Aorta (tissue), 5 donors: Measurements from ENCODE around the gene NRCAM. TPM values are rescaled to one million over a fixed set of nuclear protein-coding genes. Genes with fewer than 3 reads are reported as not detected.
"Not testable (repeated sequence)": the region's sequence is repeated elsewhere in the genome, so short reads cannot be mapped to it uniquely, and the experiment has no call there.

ENCODE experiments used
- ATAC-seq: fragments of 200-7000 bp; cut with Tn5 transposase; one replicate; pipeline ENCODE4 v1.9.1; 2022; ENCODE audit warnings: moderate library complexity; ENCODE audit not compliant: low FRiP score
- DNase-seq, 2 donors: peaks; one replicate each; pipeline ENCODE4 v3.0.0-alpha.2; 2020
- H3K27ac ChIP-seq, 2 donors: one replicate each; pipeline ENCODE4 v1.5.1; 2013; ENCODE audit warnings: low read length in 2 of 2, mild to moderate bottlenecking in 2 of 2, moderate library complexity in 2 of 2, control low read depth in 1 of 2, inconsistent platforms in 1 of 2, low read depth in 1 of 2
- H3K27me3 ChIP-seq, 2 donors: one replicate each; pipeline ENCODE4 v1.6.1; 2013; ENCODE audit warnings: control low read depth in 1 of 2, low read length in 1 of 2, mild to moderate bottlenecking in 1 of 2, moderate library complexity in 1 of 2; ENCODE audit not compliant: insufficient read depth in 2 of 2, control insufficient read depth in 1 of 2
- H3K36me3 ChIP-seq, 2 donors: one replicate each; pipeline ENCODE4 v1.6.1; 2013; ENCODE audit warnings: control low read depth in 1 of 2, low read length in 1 of 2, mild to moderate bottlenecking in 1 of 2; ENCODE audit not compliant: insufficient read depth in 2 of 2, control insufficient read depth in 1 of 2
- H3K4me1 ChIP-seq, 2 donors: one replicate each; pipeline ENCODE4 v1.6.1; 2013; ENCODE audit warnings: low read length in 2 of 2, control low read depth in 1 of 2, mild to moderate bottlenecking in 1 of 2, moderate library complexity in 1 of 2; ENCODE audit not compliant: insufficient read depth in 2 of 2, control insufficient read depth in 1 of 2
- H3K4me3 ChIP-seq, 2 donors: one replicate each; pipeline ENCODE4 v1.5.1; 2013; ENCODE audit warnings: low read length in 2 of 2, control low read depth in 1 of 2, mild to moderate bottlenecking in 1 of 2
- H3K9me3 ChIP-seq: one replicate; pipeline ENCODE4 v1.6.1; 2013; ENCODE audit warnings: mild to moderate bottlenecking, low read length; ENCODE audit not compliant: control insufficient read depth
- WGBS, 2 donors: extraction: QIAGEN DNeasy Blood & Tissue Kit; methylation state at CpG; one replicate each; pipeline ENCODE4 v1.1.7; 2013; 5-methylcytosine and 5-hydroxymethylcytosine counted together
- intact Hi-C, 2 donors: fragments of 100-400 bp; cut with DNase I; formaldehyde crosslinking; loops; one replicate each; pipeline versions ENCODE4 v1.14.2 to v1.15.0; 2022
- polyA plus RNA-seq, 2 donors: library from polyadenylated mRNA; stranded (reverse); fragments of 200-250 nt; gene quantifications; one replicate each; pipeline ENCODE4 v1.2.3, GENCODE V29; 2013
- total RNA-seq, 2 donors: library from RNA; stranded (reverse); fragmentation: NEBNext Ultra II Directional; extraction: Animal tissue kit (Norgen Biotek cat#: 25700); gene quantifications; one replicate each; pipeline ENCODE4 v1.2.1, GENCODE V29; 2021
- donor health status: healthy with polysubstance abuse.
- donor health status: Bipolar disorder and iron deficiency.
- donor health status: DM: no; HTN: no; CAD: no.
- donor health status: DM: no; HTN: no; CAD: no.
- donor health status: DM: yes; HTN: yes; CAD: no.

NRCAM gene
- total and polyA plus RNA-seq, 4 donors, result under 0.01 to 1.8 (median 0.76) TPM

DNA sequence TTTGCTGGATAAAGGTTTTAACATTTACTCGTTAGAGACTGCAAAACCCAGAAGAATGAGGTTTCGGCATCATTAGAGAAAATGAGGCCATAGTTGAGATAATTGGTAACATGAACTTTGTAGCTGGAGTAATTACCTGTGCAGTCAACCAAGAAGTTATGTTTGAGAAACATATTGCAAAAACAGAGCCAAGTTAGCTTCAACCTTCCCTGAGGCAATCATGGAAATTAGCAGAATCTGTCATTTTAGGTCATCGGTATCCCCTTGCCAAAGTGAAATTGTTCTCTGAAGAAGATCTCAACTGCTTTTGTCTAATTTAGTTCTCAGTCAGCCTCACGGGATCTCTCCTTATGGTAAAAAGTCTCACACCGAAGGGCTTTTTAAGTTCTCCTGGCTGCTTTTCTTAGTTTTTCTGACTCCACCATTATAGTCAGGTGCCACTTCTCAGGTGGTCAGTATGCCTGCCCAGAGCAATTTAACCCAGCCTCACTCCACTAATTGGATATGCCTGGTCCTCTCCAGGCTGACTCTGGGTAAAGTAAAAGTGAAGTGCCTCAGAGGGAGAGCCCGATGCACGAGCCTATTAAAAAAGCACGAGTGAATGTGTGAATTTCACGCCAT is 52.5 kb downstream of the NRCAM start:
- Histone ChIP-seq H3K4me3 (no peak overlapping the region), H3K4me1 (peaks cover 0 to 1% of the 10 kb centered on the region in 2 donors), H3K36me3 (no peaks in the 10 kb centered on the region), H3K27me3 (peaks cover 0 to 1% of the 10 kb centered on the region in 2 donors), H3K9me3 (no peaks in the 10 kb centered on the region), H3K27ac (no peak overlapping the region)
- ATAC-seq (no peak), DNase-seq (no peak)
- 84 to 85% methylated on average over 9 of the region's 9 CpGs for WGBS, 2 donors
- intact Hi-C loops, result no loop called here

DNA sequence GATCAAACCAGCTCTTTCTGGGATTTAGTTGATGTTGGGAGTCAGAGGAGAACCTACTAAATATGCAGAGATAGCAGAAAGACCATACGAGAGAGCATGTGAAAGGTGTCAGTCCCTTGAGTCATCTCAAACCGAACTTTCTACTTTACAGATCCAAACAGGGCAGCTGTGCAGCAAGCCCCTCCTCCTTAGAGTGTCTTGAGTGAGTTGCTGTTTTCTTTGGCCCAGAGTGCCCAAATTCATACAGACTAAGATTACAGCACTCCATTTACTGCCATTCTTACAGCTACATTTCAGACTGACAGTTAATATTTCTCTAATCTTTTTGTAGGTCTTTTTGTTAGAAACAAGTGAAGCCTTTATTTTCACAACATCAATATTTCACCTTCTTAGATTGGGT is 53.4 kb downstream of the NRCAM start:
- no peak overlapping the region for H3K27ac ChIP-seq
- H3K27me3 ChIP-seq, result peaks cover 0 to 1% of the 10 kb centered on the region in 2 donors
- no peak for DNase-seq
- no peaks in the 10 kb centered on the region for H3K36me3 ChIP-seq
- 2 to 26% methylated on average over 2 of the region's 2 CpGs for WGBS, 2 donors
- no peaks in the 10 kb centered on the region for H3K9me3 ChIP-seq
- intact Hi-C loops, result no loop called here
- H3K4me1 ChIP-seq, result peaks cover 0 to 1% of the 10 kb centered on the region in 2 donors
- no peak for ATAC-seq
- no peak overlapping the region for H3K4me3 ChIP-seq

DNA sequence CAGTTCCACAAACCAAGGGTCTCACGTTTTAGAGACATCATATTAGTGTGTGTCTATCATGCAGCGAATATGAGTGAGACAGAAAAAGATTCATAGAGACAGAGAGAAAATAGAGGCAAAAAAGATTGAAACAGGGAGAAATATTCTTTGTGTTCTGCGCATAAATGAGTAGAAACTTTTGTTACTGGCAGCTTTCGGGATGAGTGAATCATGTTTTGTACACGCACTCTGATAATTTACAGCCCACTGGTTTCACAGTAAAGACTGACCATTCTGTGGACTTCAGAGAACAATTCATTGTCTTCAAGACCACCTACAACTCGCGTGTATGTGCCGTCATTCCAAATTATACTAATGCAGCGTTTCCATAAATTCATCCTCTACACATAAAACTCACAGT is 60.2 kb downstream of the NRCAM start:
- intact Hi-C loops, result no loop called here
- H3K36me3 ChIP-seq, result no peaks in the 10 kb centered on the region
- H3K27ac ChIP-seq, result no peak overlapping the region
- no peaks in the 10 kb centered on the region for H3K4me1 ChIP-seq
- no peak for DNase-seq
- H3K27me3 ChIP-seq, result peaks cover 0 to 1% of the 10 kb centered on the region in 2 donors
- no peak for ATAC-seq
- no peaks in the 10 kb centered on the region for H3K9me3 ChIP-seq
- no peak overlapping the region for H3K4me3 ChIP-seq
- 87 to 89% methylated on average over 9 of the region's 9 CpGs for WGBS, 2 donors

DNA sequence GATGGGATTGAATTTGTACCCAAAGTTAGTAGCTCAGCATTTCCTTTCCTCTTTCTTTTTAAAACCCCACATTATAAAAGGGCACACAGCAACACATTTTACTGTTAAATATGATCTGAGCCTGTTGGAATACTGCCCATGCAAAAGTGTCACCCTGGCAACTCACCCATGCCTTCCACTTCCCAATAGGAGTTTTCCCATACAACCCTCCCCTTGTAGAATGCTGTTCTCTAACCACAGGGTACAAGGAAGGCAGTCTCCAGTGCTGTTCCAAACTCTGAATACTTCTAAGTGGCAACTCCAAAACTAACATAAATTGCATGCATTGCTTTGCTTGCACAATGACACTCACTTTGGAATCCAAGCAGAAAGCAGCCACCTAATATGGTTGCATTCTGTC is 60.8 kb downstream of the NRCAM start:
- Histone ChIP-seq H3K4me3 (no peak overlapping the region), H3K27ac (no peak overlapping the region)
- no peak for ATAC-seq

DNA sequence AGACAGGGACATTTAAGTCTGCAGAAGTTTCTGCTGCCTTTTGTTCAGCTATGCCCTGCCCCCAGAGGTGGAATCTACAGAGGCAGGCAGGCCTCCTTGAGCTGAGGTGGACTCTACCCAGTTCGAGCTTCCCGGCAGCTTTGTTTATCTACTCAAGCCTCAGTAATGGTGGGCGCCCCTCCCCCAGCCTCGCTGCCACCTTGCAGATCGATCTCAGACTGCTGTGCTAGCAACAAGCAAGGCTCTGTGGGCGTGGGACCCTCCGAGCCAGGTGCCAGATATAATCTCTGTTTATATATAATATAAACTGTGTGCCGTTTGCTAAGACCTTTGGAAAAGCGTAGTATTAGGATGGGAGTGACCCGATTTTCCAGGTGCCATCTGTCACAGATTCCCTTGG is 63.1 kb downstream of the NRCAM start:
- ATAC-seq, DNase-seq, H3K4me3 ChIP-seq, H3K27me3 ChIP-seq, intact Hi-C loops, H3K4me1 ChIP-seq, H3K36me3 ChIP-seq, H3K27ac ChIP-seq, H3K9me3 ChIP-seq: not testable (repeated sequence)
- WGBS, 2 donors, result 63 to 64% methylated on average over 10 of the region's 10 CpGs

More for the DNA sequence above, 60.8 kb downstream of the NRCAM start:
- no peak for DNase-seq
- no peaks in the 10 kb centered on the region for H3K36me3 ChIP-seq
- H3K9me3 ChIP-seq, result no peaks in the 10 kb centered on the region
- H3K4me1 ChIP-seq, result no peaks in the 10 kb centered on the region
- peaks cover 0 to 1% of the 10 kb centered on the region in 2 donors for H3K27me3 ChIP-seq
- intact Hi-C loops, result no loop called here

DNA sequence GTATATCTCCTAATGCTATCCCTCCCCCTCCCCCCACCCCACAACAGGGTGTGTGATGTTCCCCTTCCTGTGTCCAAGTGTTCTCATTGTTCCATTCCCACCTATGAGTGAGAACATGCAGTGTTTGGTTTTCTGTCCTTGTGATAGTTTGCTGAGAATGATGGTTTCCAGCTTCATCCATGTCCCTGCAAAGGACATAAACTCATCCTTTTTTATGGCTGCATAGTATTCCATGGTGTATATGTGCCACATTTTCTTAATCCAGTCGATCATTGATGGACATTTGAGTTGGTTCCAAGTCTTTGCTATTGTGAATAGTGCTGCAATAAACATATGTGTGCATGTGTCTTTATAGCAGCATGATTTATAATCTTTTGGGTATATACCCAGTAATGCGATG is 68.5 kb downstream of the NRCAM start:
- intact Hi-C loops, H3K27ac ChIP-seq, H3K27me3 ChIP-seq, H3K4me3 ChIP-seq, DNase-seq, H3K36me3 ChIP-seq, H3K9me3 ChIP-seq, ATAC-seq, H3K4me1 ChIP-seq: not testable (repeated sequence)
- 67 to 86% methylated on average over 2 of the region's 2 CpGs for WGBS, 2 donors

DNA sequence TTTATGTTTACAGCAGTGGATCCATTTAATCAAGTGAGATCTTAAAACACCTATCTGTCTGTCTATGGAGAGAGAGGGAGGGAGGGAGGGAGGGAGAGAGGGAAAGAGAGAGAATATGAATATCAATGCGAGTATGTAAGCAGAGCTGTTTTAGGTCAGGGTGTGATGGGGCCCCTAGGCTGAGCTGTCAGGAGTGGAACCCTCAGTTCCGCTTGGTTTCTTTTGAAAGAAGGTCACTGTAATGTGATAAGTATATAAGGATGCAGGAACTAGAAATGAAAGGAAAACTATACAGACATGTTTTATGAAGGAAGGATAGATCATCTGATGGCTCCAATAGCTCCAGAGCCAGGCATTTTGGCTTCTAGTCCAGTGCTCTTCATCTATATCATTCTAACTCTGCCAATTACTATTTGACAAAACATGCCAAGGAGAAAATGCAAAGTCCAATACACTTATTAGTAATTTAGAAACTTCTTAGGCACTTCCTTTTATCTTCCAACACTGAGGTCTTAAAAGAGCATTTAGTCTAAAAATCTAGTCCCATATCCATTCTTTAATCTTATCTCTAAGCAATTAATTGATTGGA is 70.3 kb downstream of the NRCAM start:
- intact Hi-C loops, result no loop called here
- Histone ChIP-seq H3K27ac (no peak overlapping the region), H3K4me3 (no peak overlapping the region), H3K4me1 (no peaks in the 10 kb centered on the region), H3K27me3 (no peaks in the 10 kb centered on the region), H3K9me3 (no peaks in the 10 kb centered on the region), H3K36me3 (no peaks in the 10 kb centered on the region)
- ATAC-seq (no peak), DNase-seq (no peak)
- 79 to 80% methylated on average over 2 of the region's 2 CpGs for WGBS, 2 donors

DNA sequence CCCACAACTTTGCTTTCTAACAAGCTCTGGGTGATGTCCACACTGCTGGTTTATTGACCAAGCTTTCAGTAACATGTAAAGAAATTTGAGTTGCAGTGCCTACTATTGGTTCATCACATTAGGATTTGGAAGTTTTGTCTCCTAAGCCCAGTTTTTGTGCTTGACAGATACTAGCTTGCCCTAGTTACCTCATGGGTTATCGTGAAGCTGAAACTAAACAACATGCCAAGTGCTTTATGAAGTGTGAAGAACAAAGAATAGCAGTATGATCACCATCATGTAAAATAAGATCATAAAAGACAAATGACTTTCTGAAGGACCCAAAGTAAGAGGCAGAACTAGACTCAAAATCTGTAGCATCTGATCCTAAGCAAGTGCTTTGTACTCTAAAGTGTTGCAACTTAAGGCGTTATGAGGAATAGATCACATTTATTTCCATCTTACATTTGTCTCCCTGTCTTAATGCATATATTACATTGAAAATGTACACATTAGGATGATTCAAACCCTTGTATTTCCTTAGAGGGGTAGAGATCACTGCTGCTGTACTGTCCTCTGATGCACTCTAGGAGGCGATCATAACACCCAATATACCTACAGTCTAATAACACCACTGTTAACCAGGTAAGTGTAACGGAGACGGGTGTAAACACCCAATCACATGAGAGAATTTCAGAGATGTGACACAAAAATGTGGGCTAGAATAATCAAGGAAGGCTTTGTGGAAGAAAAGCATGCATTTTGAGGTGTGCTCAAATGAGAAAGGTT is 71.3 kb downstream of the NRCAM start:
- intact Hi-C loops, result no loop called here
- Histone ChIP-seq H3K27ac (no peak overlapping the region), H3K27me3 (no peaks in the 10 kb centered on the region), H3K36me3 (no peaks in the 10 kb centered on the region), H3K4me1 (no peaks in the 10 kb centered on the region), H3K4me3 (no peak overlapping the region), H3K9me3 (no peaks in the 10 kb centered on the region)
- DNase-seq (no peak), ATAC-seq (no peak)
- 63 to 68% methylated on average over 5 of the region's 5 CpGs for WGBS, 2 donors

DNA sequence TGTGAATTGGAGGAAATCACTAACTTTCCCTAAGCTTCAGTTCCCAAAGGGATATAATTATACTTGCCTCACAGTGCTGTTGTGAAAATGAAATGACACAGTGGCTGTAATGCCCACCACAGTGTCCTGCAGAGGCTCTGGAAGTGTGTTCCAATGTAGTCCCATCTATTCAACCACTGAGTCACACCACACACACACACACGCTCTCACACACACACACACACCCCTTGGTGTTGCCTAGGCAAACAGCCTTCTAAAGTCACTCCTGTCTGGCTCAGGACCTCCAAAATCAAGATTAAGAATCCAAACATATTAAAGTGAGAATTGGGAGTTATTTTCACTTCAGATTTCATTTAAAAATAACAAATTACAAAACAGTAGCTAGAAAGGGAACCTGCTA is 73.3 kb downstream of the NRCAM start:
- WGBS, 2 donors, result 54 to 67% methylated on average over 1 of the region's 1 CpG
- Histone ChIP-seq H3K4me3 (no peak overlapping the region), H3K27ac (no peak overlapping the region), H3K9me3 (no peaks in the 10 kb centered on the region), H3K36me3 (no peaks in the 10 kb centered on the region), H3K4me1 (no peaks in the 10 kb centered on the region), H3K27me3 (no peaks in the 10 kb centered on the region)
- no peak for DNase-seq
- intact Hi-C loops, result no loop called here
- ATAC-seq, result no peak
